GM21825 (cell line): ENCODE measurements around the gene RPL26.

Source experiments
- ATAC-seq: cut with Tn5 transposase; IDR thresholded peaks from one replicate; pipeline ENCODE4 v1.9.1; 2021; ENCODE audit warnings: mild to moderate bottlenecking, moderate library complexity; ENCODE audit not compliant: unreplicated experiment

The RPL26 gene

GRCh38 chr17:8332128-8332527 is 50.9 kb downstream of the RPL26 start:
- ATAC-seq: no peak
